GM18907 (cell line): Measurements from ENCODE around the gene SCN2A.
"Not testable (repeated sequence)": the region's sequence is repeated elsewhere in the genome, so short reads cannot be mapped to it uniquely, and the experiment has no call there.

ENCODE experiments used
- ATAC-seq: cut with Tn5 transposase; IDR thresholded peaks from one replicate; pipeline ENCODE4 v1.9.1; 2021; ENCODE audit warnings: mild to moderate bottlenecking, moderate library complexity; ENCODE audit not compliant: unreplicated experiment

The SCN2A gene

DNA sequence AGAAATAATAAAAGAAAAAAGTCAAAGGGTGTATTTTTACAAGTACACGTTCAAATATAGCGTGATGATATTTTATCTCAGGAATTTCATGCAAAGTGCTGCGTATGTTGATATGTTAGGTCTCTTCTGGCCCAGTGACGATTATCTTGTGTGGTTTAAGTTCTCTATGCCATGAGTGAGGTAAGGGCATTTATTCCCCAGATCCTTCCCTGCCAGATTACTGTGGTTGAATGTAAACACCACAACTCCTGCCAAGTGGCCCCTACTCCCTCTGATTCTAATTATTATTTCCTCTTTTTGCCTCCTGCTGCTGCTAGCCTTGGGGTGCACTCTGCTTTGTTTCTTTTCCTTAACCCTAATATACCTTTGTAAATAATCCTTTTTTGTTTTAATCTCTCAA lies 12.2 kb downstream of the SCN2A start:
- ATAC-seq: no peak

DNA sequence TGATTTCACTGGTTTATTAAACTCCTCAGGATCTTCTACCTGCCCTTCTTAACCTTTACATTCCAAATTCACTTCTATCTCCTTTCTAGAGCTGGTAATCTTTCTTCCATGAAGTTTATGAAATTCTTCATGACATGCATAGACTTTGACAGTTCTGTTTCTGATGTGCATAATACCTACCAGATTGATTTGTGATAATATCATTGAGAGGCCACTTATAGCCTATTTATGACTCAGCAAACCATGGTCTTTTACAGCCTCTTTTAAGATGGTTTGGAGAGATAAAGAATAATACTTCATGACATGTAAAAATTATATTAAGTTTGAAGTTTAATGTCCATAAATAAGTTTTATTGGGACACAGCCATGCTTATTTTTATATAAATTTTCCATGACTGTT lies 14.0 kb downstream of the SCN2A start:
- ATAC-seq: no peak

DNA sequence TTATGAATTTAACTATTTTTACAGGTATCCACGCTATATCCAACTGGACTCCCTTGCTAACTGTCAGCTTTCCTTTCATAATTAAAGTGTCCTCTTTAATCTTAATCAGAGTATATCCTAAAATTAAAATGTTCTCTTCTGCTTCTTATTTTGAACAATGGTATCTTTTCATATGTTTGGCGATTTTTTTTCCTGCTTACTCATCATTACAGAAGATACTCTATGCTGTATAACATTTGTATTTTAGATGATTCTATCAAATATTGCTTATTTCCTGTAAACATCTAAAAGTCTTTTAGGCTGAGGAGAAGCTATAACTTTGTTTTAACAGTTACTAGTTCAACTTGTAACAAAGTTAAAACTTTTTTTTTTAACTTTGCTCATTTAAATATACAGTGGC lies 17.4 kb downstream of the SCN2A start:
- no peak for ATAC-seq

DNA sequence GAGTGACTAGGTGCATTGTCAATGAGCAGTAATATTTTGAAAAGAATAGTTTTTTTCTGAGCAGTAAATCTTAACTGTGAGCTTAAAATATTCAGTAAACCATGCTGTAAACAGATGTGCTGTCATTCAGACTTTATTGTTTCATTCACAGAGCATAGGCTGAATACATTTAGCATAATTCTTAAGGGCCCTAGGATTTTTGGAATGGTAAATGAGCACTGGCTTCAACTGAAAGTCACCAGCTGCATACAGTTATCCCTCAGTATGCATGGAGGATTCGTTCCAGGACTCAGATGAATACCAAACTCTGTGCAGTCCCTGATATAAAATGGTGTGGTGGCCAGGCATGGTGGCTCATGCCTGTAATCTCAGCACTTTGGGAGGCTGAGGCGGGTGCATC lies 21.1 kb downstream of the SCN2A start:
- ATAC-seq: not testable (repeated sequence)

DNA sequence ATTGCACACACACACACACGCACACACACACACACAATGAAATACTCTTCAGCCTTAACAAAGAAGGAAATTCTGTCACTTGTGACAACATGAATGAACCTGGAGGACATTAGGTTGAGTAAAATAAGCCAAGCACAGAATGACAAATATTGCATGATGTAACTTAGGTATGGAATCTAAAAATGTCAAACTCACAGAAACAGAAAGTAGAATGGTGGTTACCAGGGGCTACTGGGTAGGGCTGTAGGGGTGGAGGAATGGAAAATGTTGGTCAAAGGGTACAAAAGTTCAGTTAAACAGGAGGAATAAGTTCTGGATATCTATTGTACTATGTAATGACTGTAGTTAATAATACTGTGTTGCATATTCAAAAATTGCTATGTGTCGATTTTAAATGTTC lies 29.5 kb downstream of the SCN2A start:
- ATAC-seq: peak; percentile 58

DNA sequence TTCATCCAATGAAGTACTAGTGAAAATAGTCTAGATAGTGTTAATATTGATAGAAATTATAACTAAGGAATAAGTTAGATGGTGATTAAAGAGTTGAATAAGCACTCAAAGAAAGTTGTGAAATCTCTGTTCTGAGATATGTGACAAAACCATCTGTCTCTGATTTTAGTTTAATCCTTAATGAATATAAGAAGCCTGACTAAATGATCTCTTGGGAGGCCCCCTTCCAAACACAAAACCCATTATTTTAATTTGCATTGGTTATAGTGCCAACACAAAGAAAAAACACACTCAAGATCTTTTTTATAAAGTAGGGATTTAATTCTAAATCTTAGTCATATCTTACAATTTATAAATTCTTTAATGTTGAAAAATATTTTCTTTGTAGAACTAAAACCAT lies 34.0 kb downstream of the SCN2A start:
- ATAC-seq: no peak

DNA sequence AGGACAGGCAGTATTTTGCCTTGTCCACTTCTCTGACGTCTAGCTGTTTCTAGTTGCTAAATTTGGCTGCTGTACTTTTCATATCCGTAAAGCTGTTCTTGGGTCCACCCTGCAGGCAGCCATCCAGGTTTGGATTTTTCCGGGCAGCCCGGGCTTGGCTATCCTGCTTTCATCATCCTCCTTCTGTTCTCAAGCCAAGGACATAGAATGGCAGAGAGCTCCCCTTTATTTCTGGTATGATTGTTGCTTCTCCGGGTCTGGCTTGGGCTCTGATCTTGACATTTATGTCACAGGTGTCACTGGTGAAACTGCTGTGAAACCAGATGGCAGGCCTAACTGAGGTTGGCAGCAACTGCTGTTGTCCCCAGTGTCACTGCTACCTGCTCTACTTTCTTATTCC lies 35.5 kb downstream of the SCN2A start:
- ATAC-seq: no peak

DNA sequence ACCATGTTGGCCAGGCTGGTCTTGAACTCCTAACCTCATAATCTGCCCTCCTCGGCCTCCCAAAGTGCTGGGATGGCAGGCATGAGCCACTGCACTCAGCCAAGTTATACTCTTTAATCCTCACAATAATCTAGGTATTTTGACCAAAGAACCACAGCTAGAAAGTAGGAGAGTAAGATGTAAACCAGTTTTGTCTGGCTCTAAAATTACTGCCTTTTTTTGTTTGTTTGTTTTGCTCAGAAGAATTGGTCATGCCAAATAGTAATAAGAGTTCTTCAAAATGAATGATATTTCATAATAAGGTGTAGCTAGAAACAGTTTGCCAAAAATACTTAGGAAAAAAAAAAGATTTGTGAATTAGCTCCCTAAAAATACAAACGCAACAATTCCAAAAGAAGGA lies 36.7 kb downstream of the SCN2A start:
- ATAC-seq: no peak

DNA sequence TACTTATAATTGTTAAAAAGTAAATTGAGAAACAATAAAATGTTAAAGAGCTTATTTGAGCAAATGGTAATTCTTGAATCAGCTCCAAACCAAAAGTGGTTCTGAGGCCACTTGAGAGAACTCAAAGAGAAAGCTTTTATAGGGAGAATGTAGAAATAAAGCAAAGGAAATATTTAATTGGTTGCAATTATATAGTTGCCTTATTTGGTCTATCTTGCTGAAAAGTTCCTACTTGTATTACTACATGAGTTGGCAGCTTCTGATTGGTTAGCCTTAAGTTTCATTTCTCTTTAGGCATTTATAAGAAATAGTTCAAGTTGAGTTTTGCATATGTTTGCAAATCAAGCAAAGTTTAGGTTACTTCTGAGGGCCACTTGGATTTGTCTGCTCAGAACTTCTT lies 38.1 kb downstream of the SCN2A start:
- ATAC-seq: no peak

DNA sequence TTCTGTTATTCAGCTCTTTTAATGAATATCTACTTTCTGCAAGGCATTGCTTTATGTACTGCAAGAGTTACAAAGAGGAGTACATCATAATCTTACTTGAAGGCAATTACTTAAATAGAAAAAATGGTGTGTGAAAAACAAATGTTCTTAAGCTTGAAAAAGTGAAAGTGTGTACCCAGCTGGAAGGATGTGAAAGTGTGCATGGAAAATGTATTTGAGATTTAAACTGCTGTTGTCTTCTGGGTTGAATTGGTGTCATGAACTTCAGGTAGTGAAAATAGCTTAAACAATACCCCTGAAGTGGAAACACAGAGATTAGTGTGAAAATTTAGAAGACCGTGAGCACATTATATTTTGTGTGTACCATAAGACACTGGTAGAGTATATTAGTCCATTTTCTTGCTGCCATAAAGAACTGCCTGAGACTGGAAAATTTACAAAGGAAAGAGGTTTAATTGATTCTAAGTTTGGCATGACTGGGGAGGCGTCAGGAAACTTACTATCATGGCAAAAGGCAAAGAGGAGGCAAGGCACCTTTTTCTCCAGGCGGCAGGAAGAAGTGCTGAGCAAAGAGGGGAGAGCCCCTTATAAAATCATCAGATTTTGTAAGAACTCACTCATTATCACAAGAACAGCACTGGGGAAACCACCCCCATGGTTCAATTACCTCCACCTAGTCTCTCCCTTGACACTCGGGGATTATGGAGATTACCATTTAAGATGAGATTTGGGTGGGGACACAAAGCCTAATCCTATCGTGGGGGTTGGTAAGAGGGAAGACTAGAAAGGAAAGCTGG lies 38.8 kb downstream of the SCN2A start:
- ATAC-seq: no peak

DNA sequence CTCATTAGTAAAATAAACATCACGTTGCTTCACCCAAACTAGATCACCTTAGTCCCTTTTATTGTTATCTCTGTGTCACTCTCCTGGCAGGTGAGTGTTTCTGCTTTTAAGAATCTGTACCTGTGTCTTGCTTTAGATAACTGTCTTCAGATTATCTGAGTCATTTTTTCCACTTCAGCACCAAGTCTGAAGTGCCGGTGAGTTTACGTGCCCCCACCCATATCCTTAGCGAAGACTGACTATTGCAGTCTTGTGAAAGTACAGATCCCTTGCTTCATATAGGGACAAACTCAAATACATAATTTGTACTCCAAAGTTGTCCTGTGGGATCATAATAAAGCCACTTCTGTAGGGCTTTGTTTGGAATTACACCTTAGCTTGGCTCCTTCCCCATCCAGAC lies 41.1 kb downstream of the SCN2A start:
- ATAC-seq: no peak

DNA sequence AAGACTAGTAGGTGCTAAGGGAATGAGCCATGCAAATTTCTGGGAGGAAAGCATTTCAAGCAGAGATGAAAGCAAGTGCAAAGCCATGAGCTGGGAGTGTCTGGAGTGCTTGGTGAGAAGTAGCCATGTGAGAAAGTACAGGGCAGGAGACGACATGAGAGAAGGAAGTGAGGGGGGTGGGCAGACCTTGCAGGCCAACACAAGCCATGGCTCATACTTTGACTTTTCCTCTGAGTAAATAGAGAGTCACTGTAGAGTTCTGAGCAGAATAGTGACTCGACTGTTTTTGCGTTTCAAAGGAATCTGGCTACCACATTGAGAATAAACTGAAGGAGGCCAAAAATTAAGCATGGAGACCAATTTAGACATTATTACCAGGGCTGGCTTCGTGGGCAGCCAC lies 42.2 kb downstream of the SCN2A start:
- ATAC-seq: no peak

DNA sequence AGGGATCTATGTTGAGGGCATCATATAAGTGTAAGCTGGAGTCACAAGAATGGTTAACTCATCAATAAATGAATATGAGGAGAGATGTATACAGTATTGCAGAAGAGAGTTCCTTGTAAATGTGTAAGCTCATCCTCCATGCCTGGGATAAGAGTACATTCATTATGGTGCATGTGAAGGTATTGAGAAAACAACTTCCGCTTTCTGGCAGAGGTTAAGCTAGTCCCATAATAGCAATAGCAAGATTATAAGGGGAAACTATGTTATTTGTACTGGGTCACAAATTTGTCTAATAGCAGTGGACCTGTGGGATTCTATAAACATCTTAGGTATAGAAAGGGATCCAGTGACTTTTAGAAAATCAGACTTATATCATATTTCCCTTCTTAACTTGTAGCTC lies 44.1 kb downstream of the SCN2A start:
- ATAC-seq: no peak

DNA sequence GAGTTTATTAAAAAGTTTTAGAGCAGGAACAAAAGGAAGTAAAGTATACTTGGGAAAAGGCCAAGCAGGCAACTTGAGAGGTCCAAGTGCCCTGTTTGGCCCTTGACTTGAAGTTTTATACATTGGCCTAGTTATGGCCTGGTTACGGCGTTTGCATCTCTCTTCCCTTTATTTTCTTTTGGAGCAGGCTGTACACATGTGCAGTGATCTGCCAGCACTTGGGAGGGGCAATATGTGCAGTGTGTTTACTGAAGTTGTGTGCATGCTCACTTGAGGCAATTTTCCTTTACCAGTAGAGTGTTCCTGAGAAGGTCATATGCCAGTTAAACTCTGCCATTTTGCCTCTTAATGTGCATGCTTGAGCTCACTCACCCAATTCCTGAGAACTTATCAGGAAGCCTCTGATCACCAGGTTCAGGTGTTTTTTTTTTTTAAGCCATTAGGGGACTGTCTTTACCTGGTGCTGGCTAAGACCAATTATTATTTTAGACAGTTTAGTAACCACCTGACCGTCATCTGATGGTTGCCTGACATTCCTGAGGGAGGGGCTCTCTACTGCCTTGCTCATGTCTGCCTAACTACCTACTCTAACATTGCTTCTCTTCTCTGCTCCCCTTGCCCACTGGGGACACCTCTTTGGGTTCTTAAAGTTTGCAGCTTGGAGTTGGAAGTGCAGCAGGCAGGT lies 48.0 kb downstream of the SCN2A start:
- no peak for ATAC-seq

DNA sequence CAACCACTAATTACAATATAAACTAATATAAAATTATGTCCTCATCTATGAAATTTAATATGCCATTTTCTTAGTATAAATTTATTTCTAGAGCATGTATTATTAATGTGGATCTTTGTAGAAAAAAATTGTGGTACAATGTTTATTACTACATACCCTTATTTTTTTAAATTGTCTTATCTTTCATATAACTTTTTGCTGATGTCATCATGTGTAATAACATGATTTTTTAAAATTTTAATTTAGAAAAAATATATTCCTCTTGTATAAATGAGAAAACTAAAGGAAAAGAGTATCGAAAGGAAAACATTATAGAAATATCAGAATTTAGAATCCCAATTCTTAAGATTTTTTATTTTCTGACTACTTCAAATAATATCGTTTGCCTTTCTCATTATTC lies 49.9 kb downstream of the SCN2A start:
- ATAC-seq: no peak

DNA sequence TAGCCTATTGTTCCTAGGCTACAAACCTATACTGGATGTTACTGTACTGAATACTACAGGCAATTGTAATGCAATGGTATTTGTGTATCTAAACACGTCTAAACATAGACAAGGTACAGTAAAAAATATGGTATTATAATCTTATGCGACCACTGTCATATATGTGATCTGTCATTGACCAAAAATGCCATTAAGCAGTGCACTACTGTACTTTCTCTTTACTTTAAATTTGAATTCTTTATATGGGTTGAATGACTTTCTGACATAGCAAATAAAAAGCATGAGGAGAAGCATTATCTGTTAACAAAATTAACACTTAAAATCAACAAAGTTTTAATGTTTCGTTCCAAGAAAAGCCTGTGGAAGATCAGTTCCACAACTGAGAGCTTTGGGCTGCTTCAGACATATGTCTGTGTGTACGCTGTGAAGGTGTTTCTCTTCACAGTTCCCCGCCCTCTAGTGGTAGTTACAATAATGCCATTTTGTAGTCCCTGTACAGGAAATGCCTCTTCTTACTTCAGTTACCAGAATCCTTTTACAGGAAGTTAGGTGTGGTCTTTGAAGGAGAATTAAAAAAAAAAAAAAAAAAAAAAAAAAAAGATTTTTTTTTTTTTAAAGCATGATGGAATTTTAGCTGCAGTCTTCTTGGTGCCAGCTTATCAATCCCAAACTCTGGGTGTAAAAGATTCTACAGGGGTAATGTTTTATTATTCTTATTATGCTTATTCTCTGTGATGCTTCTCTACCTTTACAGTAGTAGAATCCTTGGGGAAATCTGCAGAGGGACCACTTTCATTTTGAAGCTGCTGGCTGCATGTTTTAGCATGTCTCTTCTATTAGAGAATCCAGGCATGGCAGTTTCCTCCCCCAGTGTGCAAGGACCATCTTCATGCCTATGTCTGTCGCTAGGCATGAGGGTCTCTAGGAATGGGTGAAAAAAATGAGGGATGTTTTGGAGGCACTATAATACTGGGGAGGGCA lies 54.5 kb downstream of the SCN2A start:
- ATAC-seq: peak; percentile 100

DNA sequence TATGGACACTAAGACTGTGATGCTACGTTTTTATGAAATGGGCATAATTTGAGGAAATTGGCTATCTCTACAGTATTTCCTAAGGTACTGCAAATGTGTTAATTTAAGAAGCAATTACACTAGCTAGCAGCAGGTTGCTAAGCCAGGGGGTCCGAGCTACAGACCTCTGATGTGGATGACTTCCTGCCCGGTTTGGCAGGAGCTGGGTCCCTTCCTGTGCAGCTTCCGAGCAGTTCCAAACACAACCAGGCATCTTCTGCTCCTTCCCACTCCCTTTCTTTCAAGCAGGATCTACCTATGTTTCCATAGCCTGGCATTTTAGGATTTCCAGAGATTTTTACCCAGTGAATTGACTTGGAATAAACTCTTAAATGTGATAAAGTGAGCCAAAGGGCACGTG lies 55.7 kb downstream of the SCN2A start:
- ATAC-seq: no peak

DNA sequence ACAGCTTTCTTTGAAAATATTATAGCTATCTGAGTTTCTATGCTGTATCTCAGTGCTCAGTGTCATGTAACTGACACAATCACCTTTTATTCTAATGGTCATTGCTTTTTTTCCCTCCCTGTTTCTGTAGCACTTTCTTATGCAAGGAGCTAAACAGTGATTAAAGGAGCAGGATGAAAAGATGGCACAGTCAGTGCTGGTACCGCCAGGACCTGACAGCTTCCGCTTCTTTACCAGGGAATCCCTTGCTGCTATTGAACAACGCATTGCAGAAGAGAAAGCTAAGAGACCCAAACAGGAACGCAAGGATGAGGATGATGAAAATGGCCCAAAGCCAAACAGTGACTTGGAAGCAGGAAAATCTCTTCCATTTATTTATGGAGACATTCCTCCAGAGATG lies 56.4 kb downstream of the SCN2A start:
- no peak for ATAC-seq

DNA sequence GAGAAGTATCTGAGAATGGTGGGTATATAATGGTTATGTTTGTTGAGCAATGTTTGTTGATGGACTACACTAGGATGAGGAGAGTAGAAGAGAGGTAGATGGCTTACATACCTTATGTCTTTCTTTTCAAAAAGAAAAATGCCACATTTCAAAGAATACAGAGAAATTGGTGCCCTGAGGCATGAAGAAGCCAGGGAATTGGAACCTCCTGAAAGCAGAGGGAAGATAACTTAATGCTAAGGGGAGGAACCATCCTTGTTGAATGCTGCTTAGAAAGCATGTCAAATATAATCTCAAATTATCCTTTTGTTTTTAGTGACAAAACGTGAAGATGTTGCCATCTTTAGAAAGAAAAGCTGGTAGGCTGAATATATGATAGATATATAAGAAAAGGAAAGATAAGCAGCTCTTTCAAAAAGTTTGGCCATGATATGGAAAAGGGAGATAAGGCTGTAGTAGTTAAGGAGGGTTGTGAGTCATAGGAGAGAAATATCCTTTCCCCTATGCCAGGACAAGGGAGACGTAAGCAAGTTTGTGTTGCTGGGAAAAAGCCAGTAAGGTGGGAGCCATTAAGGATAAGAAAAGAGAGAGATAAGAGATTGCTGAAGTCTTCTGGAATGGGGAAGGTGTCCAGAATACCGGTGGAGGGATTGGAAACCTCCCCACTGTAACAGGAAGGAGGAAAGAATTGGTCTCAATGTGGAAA lies 66.3 kb downstream of the SCN2A start:
- ATAC-seq: no peak

DNA sequence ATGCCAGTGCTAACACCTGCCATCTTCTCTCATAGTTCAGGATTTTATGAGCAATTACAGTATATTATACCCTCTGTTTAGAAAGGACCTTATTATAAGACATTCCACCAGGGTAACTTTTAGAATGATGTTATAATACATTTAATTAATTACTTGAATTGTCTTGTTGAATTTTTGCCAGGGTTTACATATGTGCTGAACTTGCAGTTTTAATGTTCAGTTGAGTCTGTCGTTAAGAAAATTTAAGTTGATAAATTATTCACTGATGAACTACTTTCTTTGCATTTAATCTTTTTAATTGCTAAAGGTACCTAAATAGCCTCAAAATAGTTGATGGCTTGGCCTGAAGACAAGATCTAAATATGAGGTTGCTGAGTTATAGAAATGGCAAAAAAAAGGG lies 68.1 kb downstream of the SCN2A start:
- no peak for ATAC-seq

DNA sequence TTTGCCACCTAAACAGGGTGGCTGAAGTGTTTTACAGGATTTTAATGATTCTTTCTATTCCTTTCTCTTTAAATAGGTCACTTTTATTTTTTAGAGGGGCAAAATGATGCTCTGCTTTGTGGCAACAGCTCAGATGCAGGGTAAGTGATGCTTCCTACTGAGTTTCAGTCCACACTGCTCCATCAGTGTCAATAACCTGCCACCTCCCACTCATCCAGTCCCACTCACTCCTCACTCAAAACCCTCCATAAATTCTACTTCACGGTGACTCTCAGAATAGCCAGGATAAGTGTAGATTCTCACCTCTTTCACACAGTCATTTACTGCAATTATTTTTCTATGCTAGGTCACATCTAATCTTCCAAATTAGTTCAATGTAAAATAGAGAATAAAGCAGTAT lies 72.7 kb downstream of the SCN2A start:
- ATAC-seq: no peak
